ENCODE results near the gene PRKRA. TPM values are rescaled to one million over a fixed set of nuclear protein-coding genes. Genes with fewer than 3 reads are reported as not detected.

Gene PRKRA
- total RNA-seq, 1 experiment from 2014 or later = 49.8 TPM

- ATAC-seq (no peak), DNase-seq (ENCODE audit: low read depth, low spot score) (no peak)
- no peaks in the 10 kb centered on the region for H3K27me3 ChIP-seq (ENCODE audit: insufficient read depth, low read length)
- no peaks in the 10 kb centered on the region for H3K79me2 ChIP-seq (ENCODE audit: insufficient read depth, low read length)
- ChIA-PET CTCF (interaction anchor here (2.2 kb wide), 1 partner anchor 288 kb away, joined by 5 read pairs; no protein-coding TSS in a partner anchor), POLR2A (interaction anchor here (1.1 kb wide), 1 partner anchor 300 kb away, joined by 3 read pairs; the partner anchor contains the start of gene RBM45), RAD21 (ENCODE audit: low non-redundant PET in 1 of 2, low total read pairs in 2 of 2, uncharacterized antibody in 2 of 2, unreplicated experiment in 2 of 2) (no interaction called here)
- H3K27ac ChIP-seq (ENCODE audit: low read depth, low read length) = no peak overlapping the region
- H3K9me3 ChIP-seq (ENCODE audit: control insufficient read depth in 1 of 2, insufficient read depth in 1 of 2, low read depth in 1 of 2, low read length in 2 of 2) = no peaks in the 10 kb centered on the region
- BruUV-seq (replicated peaks) = no TSS peak
- H3K9ac ChIP-seq (ENCODE audit: low read length) = no peak overlapping the region
- H3K36me3 ChIP-seq (ENCODE audit: control insufficient read depth in 1 of 2, insufficient read depth in 2 of 2, low read length in 2 of 2) = no peaks in the 10 kb centered on the region
- H2AFZ ChIP-seq (ENCODE audit: low read depth, low read length, poor library complexity, severe bottlenecking) = no peak overlapping the region
- intact Hi-C loops (cut with micrococcal nuclease) = loop anchor here (5.0 to 10.0 kb wide), 4 partner anchors 105 to 507 kb away; no protein-coding TSS in a partner anchor
- no peak overlapping the region; the same call in 1 of the 2 replicates for H3K4me2 ChIP-seq (ENCODE audit: low read length)
- TF ChIP-seq TCF7L2 (IDR thresholded peaks at IDR 0.05; ENCODE audit: borderline replicate concordance, extremely low read depth, insufficient read depth, insufficient read length) = no peak
- no peak overlapping the region for H3K4me3 ChIP-seq (replicated peaks in 1 of 2; ENCODE audit: low read depth in 1 of 2, low read length in 2 of 2)
- no peaks in the 10 kb centered on the region for H3K9me2 ChIP-seq (ENCODE audit: insufficient read depth)
- H3K4me1 ChIP-seq (ENCODE audit: control insufficient read depth in 1 of 2, insufficient read depth in 2 of 2, low read length in 2 of 2) = peaks cover 12 to 17% of the 10 kb centered on the region in 2 experiments; a peak in 3 of 4 replicates
- H4K20me1 ChIP-seq (ENCODE audit: insufficient read depth) = no peaks in the 10 kb centered on the region
Observed at GRCh38 chr2:178412047-178412446, 38.9 kb downstream of the PRKRA start.

- H3K27ac ChIP-seq (ENCODE audit: low read depth, low read length) = no peak overlapping the region
- H3K27me3 ChIP-seq (ENCODE audit: insufficient read depth, low read length) = no peaks in the 10 kb centered on the region
- no peak for ATAC-seq
- ChIA-PET RAD21 (ENCODE audit: low non-redundant PET in 1 of 2, low total read pairs in 2 of 2, uncharacterized antibody in 2 of 2, unreplicated experiment in 2 of 2) (no interaction called here), CTCF (no interaction called here), POLR2A (no interaction called here)
- H3K9me3 ChIP-seq (ENCODE audit: control insufficient read depth in 1 of 2, insufficient read depth in 1 of 2, low read depth in 1 of 2, low read length in 2 of 2) = no peaks in the 10 kb centered on the region
- H4K20me1 ChIP-seq (ENCODE audit: insufficient read depth) = no peaks in the 10 kb centered on the region
- H3K36me3 ChIP-seq (ENCODE audit: control insufficient read depth in 1 of 2, insufficient read depth in 2 of 2, low read length in 2 of 2) = no peaks in the 10 kb centered on the region
- DNase-seq (ENCODE audit: low read depth, low spot score) = no peak
- H3K79me2 ChIP-seq (ENCODE audit: insufficient read depth, low read length) = no peaks in the 10 kb centered on the region
- BruUV-seq (replicated peaks) = no TSS peak
- no peaks in the 10 kb centered on the region for H3K9me2 ChIP-seq (ENCODE audit: insufficient read depth)
- TF ChIP-seq SIN3A (IDR thresholded peaks at IDR 0.05; ENCODE audit: low read depth) = no peak
- no peak for TF ChIP-seq ZFX (IDR thresholded peaks at IDR 0.05)
- TF ChIP-seq TCF7L2 (IDR thresholded peaks at IDR 0.05; ENCODE audit: borderline replicate concordance, extremely low read depth, insufficient read depth, insufficient read length) = no peak
- TF ChIP-seq ELF1 (IDR thresholded peaks at IDR 0.05; ENCODE audit: borderline replicate concordance, low read depth) = no peak
- H3K9ac ChIP-seq (ENCODE audit: low read length) = no peak overlapping the region
- no peak overlapping the region for H2AFZ ChIP-seq (ENCODE audit: low read depth, low read length, poor library complexity, severe bottlenecking)
- intact Hi-C loops (cut with micrococcal nuclease) = no loop called here
- H3K4me2 ChIP-seq (ENCODE audit: low read length) = no peak overlapping the region
- peaks cover 10% of the 10 kb centered on the region in 2 experiments; a peak in 3 of 4 replicates for H3K4me1 ChIP-seq (ENCODE audit: control insufficient read depth in 1 of 2, insufficient read depth in 2 of 2, low read length in 2 of 2)
- H3K4me3 ChIP-seq (replicated peaks in 1 of 2; ENCODE audit: low read depth in 1 of 2, low read length in 2 of 2) = no peak overlapping the region
Observed at GRCh38 chr2:178409261-178409660, 41.7 kb downstream of the PRKRA start.
